IMR-90 (cell line): ENCODE results near the gene FRMD4B. TPM values are rescaled to one million over a fixed set of nuclear protein-coding genes. Genes with fewer than 3 reads are reported as not detected.

ENCODE experiments used
- ATAC-seq: fragments of 200-7000 bp; cut with Tn5 transposase; 2 replicates; pipeline ENCODE4 v1.9.1; 2020; ENCODE audit warnings: low read depth, mild to moderate bottlenecking, moderate library complexity
- BruUV-seq: library from RNA; stranded (reverse); fragments of 400-500 nt; replicated peaks from 2 replicates; lab custom pipeline; 2021; lab: Mats Ljungman, UMichigan
- CTCF ChIA-PET: fragments of 300-600 bp; formaldehyde crosslinking; extraction: SDS; loops from one replicate; lab custom pipeline; 2021; ENCODE audit warnings: antibody characterized with exemption; lab: Yijun Ruan, JAX
- POLR2A ChIA-PET: fragments of 300-600 bp; sonication (Branson Sonifier 250); formaldehyde crosslinking; loops from one replicate; lab custom pipeline; 2022; ENCODE audit warnings: antibody characterized with exemption; ENCODE audit not compliant: unreplicated experiment; lab: Charles Lee
- DNase-seq: peaks from one replicate; pipeline ENCODE4 v3.0.0; 2013
- H2AFZ ChIP-seq: replicated peaks from 2 replicates; pipeline ENCODE3; 2013; ENCODE audit warnings: low read length, mild to moderate bottlenecking; ENCODE audit not compliant: poor library complexity
- H2AK5ac ChIP-seq: 2 replicates; pipeline ENCODE4 v1.6.1; 2013; ENCODE audit warnings: low read depth, low read length, inconsistent platforms
- H2AK9ac ChIP-seq: replicated peaks from 2 replicates; pipeline ENCODE3; 2013; ENCODE audit warnings: mild to moderate bottlenecking, low read depth, low read length, moderate library complexity; ENCODE audit not compliant: poor library complexity
- H2BK120ac ChIP-seq: 2 replicates; pipeline ENCODE4 v1.6.1; 2013; ENCODE audit warnings: low read depth, low read length, inconsistent platforms
- H2BK15ac ChIP-seq: 3 replicates; pipeline ENCODE4 v1.6.1; 2013; ENCODE audit warnings: low read depth, low read length, inconsistent platforms
- H2BK20ac ChIP-seq: 2 replicates; pipeline ENCODE4 v1.6.1; 2013; ENCODE audit warnings: low read depth, mild to moderate bottlenecking, inconsistent platforms, low read length, moderate library complexity
- H2BK5ac ChIP-seq: 2 replicates; pipeline ENCODE4 v1.6.1; 2013; ENCODE audit warnings: mild to moderate bottlenecking, low read depth, low read length, inconsistent platforms; ENCODE audit not compliant: poor library complexity, severe bottlenecking
- H3K14ac ChIP-seq: replicated peaks from 2 replicates; pipeline ENCODE4 v1.6.1; 2013; ENCODE audit warnings: low read depth, low read length, inconsistent platforms
- H3K18ac ChIP-seq: 2 replicates; pipeline ENCODE4 v1.6.1; 2013; ENCODE audit warnings: low read depth, low read length, control low read depth
- H3K23ac ChIP-seq: 2 replicates; pipeline ENCODE4 v1.6.1; 2013; ENCODE audit warnings: low read depth, low read length, inconsistent platforms
- H3K27ac ChIP-seq: 2 replicates; pipeline ENCODE4 v1.5.1; 2013; ENCODE audit warnings: mild to moderate bottlenecking, control low read depth, low read length; ENCODE audit not compliant: insufficient read depth
- H3K27me3 ChIP-seq: 2 replicates; pipeline ENCODE4 v1.6.1; 2013; ENCODE audit warnings: low read length; ENCODE audit not compliant: control insufficient read depth, insufficient read depth
- H3K36me3 ChIP-seq: 2 replicates; pipeline ENCODE4 v1.6.1; 2013; ENCODE audit warnings: low read length, mixed read lengths; ENCODE audit not compliant: control insufficient read depth, insufficient read depth
- H3K4ac ChIP-seq: 2 replicates; pipeline ENCODE4 v1.6.1; 2013; ENCODE audit warnings: low read depth, low read length, inconsistent platforms
- H3K4me1 ChIP-seq: 2 replicates; pipeline ENCODE4 v1.6.1; 2013; ENCODE audit warnings: low read length, mixed read lengths; ENCODE audit not compliant: control insufficient read depth, insufficient read depth
- H3K4me2 ChIP-seq: 2 replicates; pipeline ENCODE4 v1.6.1; 2013; ENCODE audit warnings: low read depth, mild to moderate bottlenecking, control low read depth, low read length, moderate library complexity
- H3K4me3 ChIP-seq: 2 replicates; pipeline ENCODE4 v1.5.1; 2013; ENCODE audit warnings: low read depth, mild to moderate bottlenecking, control low read depth, low read length, moderate library complexity; ENCODE audit not compliant: insufficient read depth
- H3K56ac ChIP-seq: 2 replicates; pipeline ENCODE4 v1.6.1; 2013; ENCODE audit warnings: low read length, inconsistent platforms; ENCODE audit not compliant: insufficient read depth; ENCODE audit errors: extremely low read depth
- H3K79me1 ChIP-seq, 2 experiments: 2 replicates each; pipeline ENCODE4 v1.6.1; 2013; ENCODE audit warnings: low read length in 2 of 2, inconsistent platforms in 1 of 2, low read depth in 1 of 2
- H3K9ac ChIP-seq: 2 replicates; pipeline ENCODE4 v1.6.1; 2013; ENCODE audit warnings: low read depth, low read length, control low read depth
- H3K9me1 ChIP-seq: 2 replicates; pipeline ENCODE4 v1.6.1; 2013; ENCODE audit warnings: low read length, inconsistent platforms; ENCODE audit not compliant: insufficient read depth
- H3K9me3 ChIP-seq: 2 replicates; pipeline ENCODE4 v1.6.1; 2013; ENCODE audit warnings: low read length; ENCODE audit not compliant: control insufficient read depth, insufficient read depth
- H4K20me1 ChIP-seq: 2 replicates; pipeline ENCODE4 v1.6.1; 2013; ENCODE audit warnings: low read length, inconsistent platforms; ENCODE audit not compliant: insufficient read depth
- H4K5ac ChIP-seq: 2 replicates; pipeline ENCODE4 v1.6.1; 2013; ENCODE audit warnings: mild to moderate bottlenecking, low read depth, low read length, control low read depth
- H4K8ac ChIP-seq, 2 experiments: 2 replicates each; pipeline ENCODE4 v1.6.1; 2013; ENCODE audit warnings: low read depth in 2 of 2, low read length in 2 of 2, control low read depth in 1 of 2, inconsistent platforms in 1 of 2
- H4K91ac ChIP-seq: 2 replicates; pipeline ENCODE4 v1.6.1; 2013; ENCODE audit warnings: low read depth, low read length, inconsistent platforms; ENCODE audit not compliant: insufficient read depth
- BHLHE40 ChIP-seq: fragments of 150-350 bp; IDR thresholded peaks from 2 replicates; pipeline ENCODE4 v1.6.1; 2016; ENCODE audit warnings: mild to moderate bottlenecking, low read depth, low read length
- CHD1 ChIP-seq: IDR thresholded peaks from 2 replicates; pipeline ENCODE4 v1.6.1; 2012; ENCODE audit warnings: low read depth, low read length, improper control_type of control experiment
- WGBS, 2 experiments: methylation state at CpG; one replicate each; pipeline versions ENCODE4 v1.1.5 to v1.1.7; 2013; ENCODE audit warnings: missing lambda C conversion rate in 2 of 2; ENCODE audit not compliant: insufficient read length in 1 of 2; ENCODE audit errors: extremely low coverage in 2 of 2; 5-methylcytosine and 5-hydroxymethylcytosine counted together
- dilution Hi-C: fragments of 300-500 bp; cut with HindIII; formaldehyde crosslinking; loops from one replicate; pipeline ENCODE4 v1.14.3; 2018; ENCODE audit warnings: low sequenced_read_pairs; ENCODE audit not compliant: unreplicated experiment
- in situ Hi-C: fragments of 300-500 bp; cut with MboI; formaldehyde crosslinking; loops from 3 replicates; pipeline ENCODE4 v1.14.3; 2019; ENCODE audit warnings: low sequenced_read_pairs, inconsistent platforms, mixed read lengths
- intact Hi-C: fragments of 100-400 bp; cut with micrococcal nuclease; formaldehyde crosslinking; loops from 2 replicates; pipeline ENCODE4 v1.10.0; 2022
- polyA plus RNA-seq, 3 experiments: library from polyadenylated mRNA; depleted of rRNA; stranded (reverse); fragments of >200 nt; gene quantifications; 2 replicates each; pipeline ENCODE4 v1.2.3, GENCODE V29; 2012; ENCODE audit warnings: low replicate concordance in 1 of 3
- total RNA-seq: library from RNA; depleted of rRNA; stranded (reverse); fragments of >200 nt; gene quantifications from 2 replicates; pipeline ENCODE4 v1.2.3, GENCODE V29; 2012

Gene FRMD4B
- total and polyA plus RNA-seq, 2 of the 4 experiments (the other 2 are of a cell fraction) = 0.14 to 0.36 TPM

GRCh38 chr3:69384326-69384725 lies 1.6 kb downstream of the FRMD4B start:
- Histone ChIP-seq H3K4me2 (no peak overlapping the region), H4K8ac (no peak overlapping the region), H3K9me1 (no peaks in the 10 kb centered on the region), H2BK20ac (no peak overlapping the region), H3K79me1 (no peaks in the 10 kb centered on the region), H3K4me3 (no peak overlapping the region), H3K18ac (no peak overlapping the region), H4K5ac (no peak overlapping the region), H2AFZ (no peak overlapping the region), H3K27ac (no peak overlapping the region), H3K14ac (no peak overlapping the region), H3K9ac (no peak overlapping the region), H3K9me3 (no peaks in the 10 kb centered on the region), H2BK5ac (no peak overlapping the region), H3K4ac (no peak overlapping the region), H3K36me3 (no peaks in the 10 kb centered on the region), H3K27me3 (peaks cover 22% of the 10 kb centered on the region), H2AK5ac (no peak overlapping the region), H4K20me1 (no peaks in the 10 kb centered on the region), H2BK15ac (no peak overlapping the region), H2BK120ac (no peak overlapping the region), H3K23ac (no peak overlapping the region), H2AK9ac (no peak overlapping the region), H3K4me1 (no peaks in the 10 kb centered on the region), H3K56ac (no peak overlapping the region), H4K91ac (no peak overlapping the region)
- DNase-seq (no peak), ATAC-seq (no peak)
- intact Hi-C loops (no loop called here), in situ Hi-C loops (no loop called here), dilution Hi-C loops (no loop called here)
- ChIA-PET CTCF (no interaction called here), POLR2A (no interaction called here)
- TF ChIP-seq BHLHE40 = no peak
- no peak for TF ChIP-seq CHD1
- no CpG with 5 or more reads among the region's 1 CpG for WGBS, 2 experiments
- no TSS peak for BruUV-seq
